Neural progenitor cell (in vitro differentiated cells): ENCODE data around the gene JAG2.

ENCODE experiments used
- EZH2 ChIP-seq: fragments of 200-600 bp; sonication (generic); IDR thresholded peaks from 2 replicates; pipeline ENCODE4 v1.6.1; 2017; ENCODE audit warnings: antibody characterized with exemption, mild to moderate bottlenecking, moderate library complexity
- EZH2phosphoT487 ChIP-seq: fragments of 200-600 bp; sonication (generic); IDR thresholded peaks from 2 replicates; pipeline ENCODE4 v1.6.1; 2017; ENCODE audit warnings: antibody characterized with exemption
- TF ChIP-seq, protein P1 (sequence below): fragments of 200-600 bp; sonication (generic); IDR thresholded peaks from 2 replicates; pipeline ENCODE4 v1.5.1; 2017; ENCODE audit warnings: antibody characterized with exemption, mild to moderate bottlenecking

DNA sequence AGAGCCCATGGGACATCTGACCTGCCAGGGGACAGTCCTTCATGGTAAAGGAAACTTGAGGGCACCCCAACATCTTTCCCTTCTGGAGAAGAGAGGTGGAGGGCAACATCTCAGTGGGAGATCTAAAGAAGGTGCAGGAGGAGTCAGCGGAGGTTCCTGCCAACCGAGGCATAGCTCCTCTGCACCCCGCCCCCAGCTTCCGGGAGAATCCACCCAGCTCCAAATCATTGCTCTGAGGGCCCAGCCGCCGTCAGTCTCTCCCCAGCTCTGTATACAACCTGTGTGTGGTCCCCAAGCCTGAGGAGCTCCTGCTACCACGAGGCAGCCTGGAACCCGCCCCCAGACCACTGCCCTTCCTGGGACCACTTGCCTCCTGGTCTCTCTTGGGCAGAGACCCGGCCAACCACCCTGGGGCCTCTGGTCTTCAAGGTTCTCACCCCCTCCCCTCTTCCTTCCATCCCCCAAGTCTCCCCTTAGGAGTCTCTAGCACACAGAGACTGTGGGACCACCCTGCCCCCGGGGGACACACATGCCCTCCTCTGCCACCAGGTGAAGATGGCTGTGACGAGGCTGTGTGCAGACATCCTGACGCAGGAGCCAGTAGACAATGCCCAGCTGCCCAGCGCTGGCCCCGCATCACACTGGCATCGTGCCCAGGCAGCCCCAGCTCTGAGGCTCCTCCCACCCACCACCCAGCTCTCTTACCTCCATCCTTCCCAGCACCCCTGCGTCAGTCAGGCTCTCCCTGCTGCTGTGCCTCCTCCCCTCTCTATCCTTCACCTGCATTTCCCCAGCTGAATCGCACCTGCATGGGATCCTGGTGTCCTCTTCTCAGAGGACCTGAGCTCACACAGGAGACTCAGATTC lies 25.6 kb upstream of the JAG2 start:
- TF ChIP-seq, protein P1, sequence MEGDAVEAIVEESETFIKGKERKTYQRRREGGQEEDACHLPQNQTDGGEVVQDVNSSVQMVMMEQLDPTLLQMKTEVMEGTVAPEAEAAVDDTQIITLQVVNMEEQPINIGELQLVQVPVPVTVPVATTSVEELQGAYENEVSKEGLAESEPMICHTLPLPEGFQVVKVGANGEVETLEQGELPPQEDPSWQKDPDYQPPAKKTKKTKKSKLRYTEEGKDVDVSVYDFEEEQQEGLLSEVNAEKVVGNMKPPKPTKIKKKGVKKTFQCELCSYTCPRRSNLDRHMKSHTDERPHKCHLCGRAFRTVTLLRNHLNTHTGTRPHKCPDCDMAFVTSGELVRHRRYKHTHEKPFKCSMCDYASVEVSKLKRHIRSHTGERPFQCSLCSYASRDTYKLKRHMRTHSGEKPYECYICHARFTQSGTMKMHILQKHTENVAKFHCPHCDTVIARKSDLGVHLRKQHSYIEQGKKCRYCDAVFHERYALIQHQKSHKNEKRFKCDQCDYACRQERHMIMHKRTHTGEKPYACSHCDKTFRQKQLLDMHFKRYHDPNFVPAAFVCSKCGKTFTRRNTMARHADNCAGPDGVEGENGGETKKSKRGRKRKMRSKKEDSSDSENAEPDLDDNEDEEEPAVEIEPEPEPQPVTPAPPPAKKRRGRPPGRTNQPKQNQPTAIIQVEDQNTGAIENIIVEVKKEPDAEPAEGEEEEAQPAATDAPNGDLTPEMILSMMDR = no peak
- no peak for TF ChIP-seq EZH2phosphoT487
- TF ChIP-seq EZH2 = no peak
